Measurements from ENCODE around the gene N4BP2L2. TPM values are rescaled to one million over a fixed set of nuclear protein-coding genes. Genes with fewer than 3 reads are reported as not detected.
A peak's percentile ranks its signal among the peaks of the same experiment; 100 is the strongest.

Gene N4BP2L2
- total RNA-seq, 1 experiment from 2014 or later, result 92.7 TPM

DNA sequence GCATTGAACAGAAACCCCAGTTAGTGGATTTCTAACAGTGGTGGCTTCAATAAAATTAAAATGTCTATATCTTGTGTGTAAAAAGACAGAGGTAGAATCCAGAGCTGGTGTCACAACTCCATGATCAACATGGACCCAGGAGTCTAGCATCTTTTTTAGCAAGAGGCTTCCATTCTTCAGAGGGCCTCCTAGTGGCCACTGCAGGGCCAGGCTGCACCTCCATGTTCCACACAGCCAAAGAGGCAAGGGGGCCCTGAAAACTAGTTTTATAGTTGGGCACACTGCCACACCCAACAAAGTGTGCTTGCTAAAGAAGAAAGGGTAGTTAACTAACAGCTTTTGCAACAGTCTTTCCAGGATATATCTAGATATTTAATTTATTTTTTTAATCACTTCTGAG, 123.6 kb downstream of the N4BP2L2 start:
- no peaks in the 10 kb centered on the region; a peak in 1 of 4 replicates for H3K9me3 ChIP-seq (ENCODE audit: control insufficient read depth in 1 of 2, insufficient read depth in 1 of 2, low read depth in 1 of 2, low read length in 2 of 2)
- ChIA-PET CTCF (interaction anchor here (1.1 to 1.4 kb wide), 2 partner anchors 147 to 168 kb away, joined by 3 read pairs; no protein-coding TSS in a partner anchor), RAD21 (ENCODE audit: low non-redundant PET in 1 of 2, low total read pairs in 2 of 2, uncharacterized antibody in 2 of 2, unreplicated experiment in 2 of 2) (no interaction called here), POLR2A (no interaction called here)
- BruUV-seq (replicated peaks), result no TSS peak
- H3K79me2 ChIP-seq (ENCODE audit: insufficient read depth, low read length), result no peaks in the 10 kb centered on the region
- no peaks in the 10 kb centered on the region for H3K27me3 ChIP-seq (ENCODE audit: insufficient read depth, low read length)
- no peak overlapping the region for H3K4me3 ChIP-seq (replicated peaks in 1 of 2; ENCODE audit: low read depth in 1 of 2, low read length in 2 of 2)
- H4K20me1 ChIP-seq (ENCODE audit: insufficient read depth), result no peaks in the 10 kb centered on the region
- H3K36me3 ChIP-seq (ENCODE audit: control insufficient read depth in 1 of 2, insufficient read depth in 2 of 2, low read length in 2 of 2), result no peaks in the 10 kb centered on the region
- ATAC-seq (peak; percentile 87), DNase-seq (ENCODE audit: low read depth, low spot score) (peak; percentile 18)
- H3K9ac ChIP-seq (ENCODE audit: low read length), result no peak overlapping the region
- H3K27ac ChIP-seq (ENCODE audit: low read depth, low read length), result no peak overlapping the region
- no peak overlapping the region for H3K4me2 ChIP-seq (ENCODE audit: low read length)
- no peaks in the 10 kb centered on the region for H3K4me1 ChIP-seq (ENCODE audit: control insufficient read depth in 1 of 2, insufficient read depth in 2 of 2, low read length in 2 of 2)
- H2AFZ ChIP-seq (ENCODE audit: low read depth, low read length, poor library complexity, severe bottlenecking), result no peak overlapping the region
- H3K9me2 ChIP-seq (ENCODE audit: insufficient read depth), result no peaks in the 10 kb centered on the region
- TF ChIP-seq FOSL1 (IDR thresholded peaks at IDR 0.05; ENCODE audit: low read depth), result no peak
- TF ChIP-seq RAD21 (IDR thresholded peaks at IDR 0.05; ENCODE audit: low read depth), result peak; percentile 29; the same call in 1 of the 2 replicates
- TF ChIP-seq CTCF (IDR thresholded peaks at IDR 0.05 in 2 of 3, conservative IDR thresholded peaks at IDR 0.05 in 1 of 3; ENCODE audit: borderline replicate concordance in 1 of 3, insufficient read depth in 1 of 3, low read depth in 2 of 3, low read length in 2 of 3), result peak in 2 of 3 experiments; percentile 67 to 82; a peak in 4 of 6 replicates
- TF ChIP-seq JUND (IDR thresholded peaks at IDR 0.05), result no peak
- intact Hi-C loops (cut with micrococcal nuclease), result no loop called here

DNA sequence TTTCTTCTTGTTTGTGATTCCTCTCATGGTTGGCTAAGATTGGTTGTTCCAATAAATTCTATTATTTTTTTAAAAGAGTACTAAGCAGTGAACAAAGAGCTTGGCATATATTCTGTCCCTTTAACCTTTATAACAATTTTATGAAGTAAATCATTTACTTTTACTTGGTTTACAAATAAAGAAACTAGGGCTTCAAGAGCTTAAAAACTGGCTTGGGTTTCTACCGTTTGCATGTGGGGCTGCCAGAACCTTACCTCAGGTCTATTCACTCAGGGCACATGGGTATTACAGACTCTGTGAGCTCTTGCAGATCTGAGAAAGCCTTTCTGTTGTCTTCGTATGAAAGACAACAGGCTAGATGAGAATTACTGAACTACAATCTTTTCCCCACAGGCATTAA, 124.0 kb downstream of the N4BP2L2 start:
- Histone ChIP-seq H3K9me3 (ENCODE audit: control insufficient read depth in 1 of 2, insufficient read depth in 1 of 2, low read depth in 1 of 2, low read length in 2 of 2) (no peaks in the 10 kb centered on the region), H3K36me3 (ENCODE audit: control insufficient read depth in 1 of 2, insufficient read depth in 2 of 2, low read length in 2 of 2) (no peaks in the 10 kb centered on the region), H3K9me2 (ENCODE audit: insufficient read depth) (no peaks in the 10 kb centered on the region), H4K20me1 (ENCODE audit: insufficient read depth) (no peaks in the 10 kb centered on the region), H3K27ac (ENCODE audit: low read depth, low read length) (no peak overlapping the region), H3K27me3 (ENCODE audit: insufficient read depth, low read length) (no peaks in the 10 kb centered on the region), H3K4me3 (replicated peaks in 1 of 2; ENCODE audit: low read depth in 1 of 2, low read length in 2 of 2) (no peak overlapping the region), H3K4me2 (ENCODE audit: low read length) (no peak overlapping the region), H2AFZ (ENCODE audit: low read depth, low read length, poor library complexity, severe bottlenecking) (no peak overlapping the region), H3K9ac (ENCODE audit: low read length) (no peak overlapping the region), H3K79me2 (ENCODE audit: insufficient read depth, low read length) (no peaks in the 10 kb centered on the region), H3K4me1 (ENCODE audit: control insufficient read depth in 1 of 2, insufficient read depth in 2 of 2, low read length in 2 of 2) (no peaks in the 10 kb centered on the region)
- no peak for DNase-seq (ENCODE audit: low read depth, low spot score)
- BruUV-seq (replicated peaks), result no TSS peak
- CTCF ChIA-PET, result interaction anchor here (1.1 to 1.4 kb wide), 2 partner anchors 147 to 168 kb away, joined by 3 read pairs; no protein-coding TSS in a partner anchor
- intact Hi-C loops (cut with micrococcal nuclease), result no loop called here
- POLR2A ChIA-PET, result no interaction called here
- ATAC-seq, result no peak
- RAD21 ChIA-PET (ENCODE audit: low non-redundant PET in 1 of 2, low total read pairs in 2 of 2, uncharacterized antibody in 2 of 2, unreplicated experiment in 2 of 2), result no interaction called here
- TF ChIP-seq, protein P1, sequence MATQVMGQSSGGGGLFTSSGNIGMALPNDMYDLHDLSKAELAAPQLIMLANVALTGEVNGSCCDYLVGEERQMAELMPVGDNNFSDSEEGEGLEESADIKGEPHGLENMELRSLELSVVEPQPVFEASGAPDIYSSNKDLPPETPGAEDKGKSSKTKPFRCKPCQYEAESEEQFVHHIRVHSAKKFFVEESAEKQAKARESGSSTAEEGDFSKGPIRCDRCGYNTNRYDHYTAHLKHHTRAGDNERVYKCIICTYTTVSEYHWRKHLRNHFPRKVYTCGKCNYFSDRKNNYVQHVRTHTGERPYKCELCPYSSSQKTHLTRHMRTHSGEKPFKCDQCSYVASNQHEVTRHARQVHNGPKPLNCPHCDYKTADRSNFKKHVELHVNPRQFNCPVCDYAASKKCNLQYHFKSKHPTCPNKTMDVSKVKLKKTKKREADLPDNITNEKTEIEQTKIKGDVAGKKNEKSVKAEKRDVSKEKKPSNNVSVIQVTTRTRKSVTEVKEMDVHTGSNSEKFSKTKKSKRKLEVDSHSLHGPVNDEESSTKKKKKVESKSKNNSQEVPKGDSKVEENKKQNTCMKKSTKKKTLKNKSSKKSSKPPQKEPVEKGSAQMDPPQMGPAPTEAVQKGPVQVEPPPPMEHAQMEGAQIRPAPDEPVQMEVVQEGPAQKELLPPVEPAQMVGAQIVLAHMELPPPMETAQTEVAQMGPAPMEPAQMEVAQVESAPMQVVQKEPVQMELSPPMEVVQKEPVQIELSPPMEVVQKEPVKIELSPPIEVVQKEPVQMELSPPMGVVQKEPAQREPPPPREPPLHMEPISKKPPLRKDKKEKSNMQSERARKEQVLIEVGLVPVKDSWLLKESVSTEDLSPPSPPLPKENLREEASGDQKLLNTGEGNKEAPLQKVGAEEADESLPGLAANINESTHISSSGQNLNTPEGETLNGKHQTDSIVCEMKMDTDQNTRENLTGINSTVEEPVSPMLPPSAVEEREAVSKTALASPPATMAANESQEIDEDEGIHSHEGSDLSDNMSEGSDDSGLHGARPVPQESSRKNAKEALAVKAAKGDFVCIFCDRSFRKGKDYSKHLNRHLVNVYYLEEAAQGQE (IDR thresholded peaks at IDR 0.05; ENCODE audit: low read depth), result no peak
- TF ChIP-seq ELF1 (IDR thresholded peaks at IDR 0.05; ENCODE audit: borderline replicate concordance, low read depth) (no peak), ATF3 (IDR thresholded peaks at IDR 0.05) (no peak), RAD21 (IDR thresholded peaks at IDR 0.05; ENCODE audit: low read depth) (no peak), TCF7L2 (IDR thresholded peaks at IDR 0.05; ENCODE audit: borderline replicate concordance, extremely low read depth, insufficient read depth, insufficient read length) (no peak), CTCF (IDR thresholded peaks at IDR 0.05 in 2 of 3, conservative IDR thresholded peaks at IDR 0.05 in 1 of 3; ENCODE audit: borderline replicate concordance in 1 of 3, insufficient read depth in 1 of 3, low read depth in 2 of 3, low read length in 2 of 3) (no peak)

All from HCT116 (cell line).